OCI-LY1 (cell line): ENCODE measurements around the gene GOLGA2.

Experiments used
- H2AFZ ChIP-seq: fragments of 200-600 bp; sonication (generic), shearing (Covaris generic); 2 replicates; pipeline ENCODE4 v1.6.0; 2014; ENCODE audit warnings: antibody characterized with exemption, mild to moderate bottlenecking, low read length
- H3F3A ChIP-seq: fragments of 200-600 bp; sonication (generic), shearing (Covaris generic); 2 replicates; pipeline ENCODE4 v1.6.0; 2014; ENCODE audit warnings: mild to moderate bottlenecking, antibody characterized with exemption, low read length, moderate library complexity; ENCODE audit not compliant: insufficient read depth
- H3K27ac ChIP-seq: fragments of 200-600 bp; sonication (generic); 2 replicates; pipeline ENCODE4 v1.5.1; 2014; ENCODE audit warnings: low read length, mixed run types, mild to moderate bottlenecking, low read depth; ENCODE audit not compliant: poor library complexity, severe bottlenecking
- H3K27me3 ChIP-seq: fragments of 200-600 bp; sonication (generic); 2 replicates; pipeline ENCODE4 v1.6.0; 2014; ENCODE audit warnings: antibody characterized with exemption, mild to moderate bottlenecking, low read length, moderate library complexity; ENCODE audit not compliant: insufficient read depth
- H3K36me3 ChIP-seq: fragments of 200-600 bp; sonication (generic); 2 replicates; pipeline ENCODE4 v1.6.1; 2014; ENCODE audit warnings: mild to moderate bottlenecking, antibody characterized with exemption, low read length, moderate library complexity, mixed read lengths; ENCODE audit not compliant: insufficient read depth
- H3K4me1 ChIP-seq: fragments of 200-600 bp; sonication (generic); 2 replicates; pipeline ENCODE4 v1.5.1; 2014; ENCODE audit warnings: mild to moderate bottlenecking, low read length, moderate library complexity; ENCODE audit not compliant: insufficient read depth, severe bottlenecking
- H3K4me2 ChIP-seq: fragments of 200-600 bp; sonication (generic), shearing (Covaris generic); 2 replicates; pipeline ENCODE4 v1.6.1; 2014; ENCODE audit warnings: low read length
- H3K4me3 ChIP-seq: fragments of 200-600 bp; sonication (generic); 2 replicates; pipeline ENCODE4 v1.5.1; 2014; ENCODE audit warnings: low read length, low read depth, mild to moderate bottlenecking, mixed read lengths; ENCODE audit not compliant: poor library complexity, severe bottlenecking
- H3K79me2 ChIP-seq: fragments of 200-600 bp; shearing (Covaris generic); 2 replicates; pipeline ENCODE4 v1.6.1; 2016; ENCODE audit warnings: mixed run types, low read length, mixed read lengths; ENCODE audit not compliant: insufficient read depth
- H3K9ac ChIP-seq: fragments of 200-600 bp; sonication (generic), shearing (Covaris generic); 2 replicates; pipeline ENCODE4 v1.6.1; 2014; ENCODE audit warnings: mild to moderate bottlenecking, low read length, mixed read lengths
- H3K9me2 ChIP-seq: fragments of 200-600 bp; sonication (generic), shearing (Covaris generic); 2 replicates; pipeline ENCODE4 v1.6.1; 2014; ENCODE audit warnings: low read depth, mild to moderate bottlenecking, low read length, mixed read lengths
- H3K9me3 ChIP-seq: fragments of 200-600 bp; shearing (Covaris generic); 2 replicates; pipeline ENCODE4 v1.6.1; 2014; ENCODE audit warnings: low read length, mixed read lengths
- H4K20me1 ChIP-seq: fragments of 200-600 bp; sonication (generic), shearing (Covaris generic); 2 replicates; pipeline ENCODE4 v1.6.0; 2016; ENCODE audit warnings: mild to moderate bottlenecking, low read length; ENCODE audit not compliant: insufficient read depth
- EZH2 ChIP-seq: fragments of 200-600 bp; sonication (generic), shearing (Covaris generic); IDR thresholded peaks from 2 replicates; pipeline ENCODE4 v1.8.0; 2017; ENCODE audit warnings: borderline replicate concordance, mixed run types, mild to moderate bottlenecking, antibody characterized with exemption, low read length, moderate library complexity, mixed read lengths
- TF ChIP-seq, protein P1 (sequence below): fragments of 200-600 bp; sonication (generic), shearing (Covaris generic); IDR thresholded peaks from 2 replicates; pipeline ENCODE4 v1.5.1; 2017; ENCODE audit warnings: mild to moderate bottlenecking, antibody characterized with exemption, low read length, moderate library complexity, mixed read lengths

The GOLGA2 gene

DNA sequence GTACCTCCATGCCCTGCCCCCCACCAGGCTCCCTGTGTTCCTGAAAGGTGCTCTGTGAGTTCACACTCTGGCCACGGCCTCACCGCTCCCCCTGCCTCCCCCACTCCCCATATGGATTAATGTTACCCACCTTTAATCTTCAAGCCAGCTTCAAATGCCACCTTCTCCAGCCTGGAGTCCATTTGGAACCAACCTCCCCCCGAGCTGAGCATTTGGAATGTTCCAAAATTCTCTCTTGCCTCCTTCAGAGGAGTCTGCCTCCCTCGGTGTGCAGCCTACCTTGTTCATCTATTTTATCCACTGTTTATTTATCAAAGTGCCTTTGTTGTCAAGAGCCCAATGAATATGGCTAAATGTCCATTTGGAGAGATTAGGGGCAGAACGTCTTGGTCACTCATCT is 4.3 kb downstream of the GOLGA2 start:
- Histone ChIP-seq H3K36me3 (peaks cover 20% of the 10 kb centered on the region; the same call in 1 of the 2 replicates), H2AFZ (no peak overlapping the region), H3K9me3 (no peaks in the 10 kb centered on the region), H3K9me2 (no peaks in the 10 kb centered on the region), H3K9ac (no peak overlapping the region), H3K27me3 (no peaks in the 10 kb centered on the region), H4K20me1 (no peaks in the 10 kb centered on the region), H3K4me3 (no peak overlapping the region), H3K27ac (no peak overlapping the region), H3K79me2 (no peaks in the 10 kb centered on the region), H3K4me1 (peaks cover 13% of the 10 kb centered on the region), H3K4me2 (no peak overlapping the region), H3F3A (no peaks in the 10 kb centered on the region)
- TF ChIP-seq, protein P1, sequence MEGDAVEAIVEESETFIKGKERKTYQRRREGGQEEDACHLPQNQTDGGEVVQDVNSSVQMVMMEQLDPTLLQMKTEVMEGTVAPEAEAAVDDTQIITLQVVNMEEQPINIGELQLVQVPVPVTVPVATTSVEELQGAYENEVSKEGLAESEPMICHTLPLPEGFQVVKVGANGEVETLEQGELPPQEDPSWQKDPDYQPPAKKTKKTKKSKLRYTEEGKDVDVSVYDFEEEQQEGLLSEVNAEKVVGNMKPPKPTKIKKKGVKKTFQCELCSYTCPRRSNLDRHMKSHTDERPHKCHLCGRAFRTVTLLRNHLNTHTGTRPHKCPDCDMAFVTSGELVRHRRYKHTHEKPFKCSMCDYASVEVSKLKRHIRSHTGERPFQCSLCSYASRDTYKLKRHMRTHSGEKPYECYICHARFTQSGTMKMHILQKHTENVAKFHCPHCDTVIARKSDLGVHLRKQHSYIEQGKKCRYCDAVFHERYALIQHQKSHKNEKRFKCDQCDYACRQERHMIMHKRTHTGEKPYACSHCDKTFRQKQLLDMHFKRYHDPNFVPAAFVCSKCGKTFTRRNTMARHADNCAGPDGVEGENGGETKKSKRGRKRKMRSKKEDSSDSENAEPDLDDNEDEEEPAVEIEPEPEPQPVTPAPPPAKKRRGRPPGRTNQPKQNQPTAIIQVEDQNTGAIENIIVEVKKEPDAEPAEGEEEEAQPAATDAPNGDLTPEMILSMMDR: no peak
- TF ChIP-seq EZH2: no peak

DNA sequence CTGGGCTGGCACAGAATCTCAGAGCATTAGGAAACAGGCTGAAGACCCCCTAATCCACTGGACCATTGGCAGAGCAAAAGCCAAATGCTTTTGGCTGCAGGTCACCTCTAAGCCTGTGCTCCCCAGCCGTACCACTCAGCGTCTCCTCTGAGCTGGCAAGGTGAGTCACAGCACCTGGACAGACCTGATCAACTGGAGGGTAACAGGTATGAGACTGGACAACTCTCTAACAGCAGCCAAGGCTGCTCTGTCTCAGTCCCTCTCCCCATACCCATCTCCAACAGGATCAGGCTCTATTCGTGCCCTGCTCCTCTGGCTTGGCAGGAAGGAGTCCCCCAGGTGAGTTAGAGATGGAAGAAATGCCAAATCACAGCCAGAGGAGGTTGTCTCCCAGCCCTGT is 4.7 kb downstream of the GOLGA2 start:
- Histone ChIP-seq H3K4me2 (no peak overlapping the region), H3F3A (no peaks in the 10 kb centered on the region), H3K27me3 (no peaks in the 10 kb centered on the region), H3K9me2 (no peaks in the 10 kb centered on the region), H4K20me1 (no peaks in the 10 kb centered on the region), H3K36me3 (peaks cover 23% of the 10 kb centered on the region; the same call in 1 of the 2 replicates), H3K9ac (no peak overlapping the region), H3K9me3 (no peaks in the 10 kb centered on the region), H2AFZ (no peak overlapping the region), H3K79me2 (no peaks in the 10 kb centered on the region), H3K4me3 (no peak overlapping the region), H3K4me1 (peaks cover 13% of the 10 kb centered on the region), H3K27ac (no peak overlapping the region)
- TF ChIP-seq EZH2: no peak
- TF ChIP-seq, protein P1: no peak

DNA sequence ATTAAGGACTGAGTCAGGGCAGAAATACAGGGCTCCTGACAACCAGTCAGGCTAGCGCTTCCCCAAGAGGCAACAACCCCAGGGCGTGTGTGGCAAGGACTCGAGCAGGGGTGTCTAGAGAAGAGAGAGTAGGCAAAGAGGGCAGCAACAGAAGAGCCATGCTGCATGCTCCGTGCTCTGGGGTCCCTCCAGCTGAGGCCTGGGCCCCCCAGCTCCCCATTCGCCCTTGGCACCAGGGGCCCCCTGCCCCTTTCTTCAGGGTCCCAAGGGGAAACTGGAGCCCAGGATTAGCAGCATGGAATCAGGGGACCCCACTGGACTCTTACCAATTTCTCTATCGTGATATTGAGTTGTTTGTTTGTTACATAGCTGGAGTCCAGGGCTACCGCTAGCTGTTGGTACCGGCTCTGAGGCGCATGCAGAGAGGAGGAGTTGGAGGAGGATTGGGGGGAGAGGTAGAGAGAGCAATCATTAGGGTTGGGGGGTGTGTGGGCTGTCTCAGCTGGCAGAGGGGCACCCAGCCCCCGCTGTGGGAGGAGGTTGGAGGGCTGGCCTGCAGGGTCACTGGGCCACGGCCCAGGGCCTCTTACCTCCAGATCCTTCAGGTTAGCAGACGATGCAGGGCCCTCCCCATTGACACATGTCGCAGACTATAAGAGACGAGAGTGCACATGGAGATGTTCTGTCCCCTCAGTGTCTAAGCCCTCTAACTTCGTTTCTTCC is 8.8 kb downstream of the GOLGA2 start:
- Histone ChIP-seq H3K36me3 (peaks cover 32% of the 10 kb centered on the region; the same call in 1 of the 2 replicates), H4K20me1 (no peaks in the 10 kb centered on the region), H3K9me3 (no peaks in the 10 kb centered on the region), H3K9me2 (no peaks in the 10 kb centered on the region), H2AFZ (no peak overlapping the region), H3K9ac (no peak overlapping the region), H3K27ac (no peak overlapping the region), H3F3A (no peaks in the 10 kb centered on the region), H3K4me1 (no peaks in the 10 kb centered on the region), H3K27me3 (no peaks in the 10 kb centered on the region), H3K79me2 (no peaks in the 10 kb centered on the region), H3K4me2 (no peak overlapping the region), H3K4me3 (no peak overlapping the region)
- no peak for TF ChIP-seq EZH2
- TF ChIP-seq, protein P1: no peak
